Mesothelial cell of epicardium (in vitro differentiated cells): ENCODE data around the gene DAPK1. TPM values are rescaled to one million over a fixed set of nuclear protein-coding genes. Genes with fewer than 3 reads are reported as not detected.
A peak's percentile ranks its signal among the peaks of the same experiment; 100 is the strongest.

Source experiments
- DNase-seq, 2 experiments: peaks; one replicate each; pipeline ENCODE4 v3.0.0; 2021; ENCODE audit warnings: low spot score in 2 of 2; ENCODE audit not compliant: unreplicated experiment in 2 of 2
- H3K27ac Mint-ChIP-seq: 2 replicates; pipeline ENCODE4 v1.8.0; 2021; ENCODE audit warnings: mixed read lengths
- H3K27me3 Mint-ChIP-seq: 2 replicates; pipeline ENCODE4 v1.8.0; 2021; ENCODE audit warnings: low read depth, mixed read lengths
- H3K36me3 Mint-ChIP-seq: 2 replicates; pipeline ENCODE4 v1.8.0; 2021; ENCODE audit warnings: mixed read lengths
- H3K4me1 Mint-ChIP-seq: 2 replicates; pipeline ENCODE4 v1.8.0; 2021; ENCODE audit warnings: mixed read lengths
- H3K4me3 Mint-ChIP-seq: 2 replicates; pipeline ENCODE4 v1.8.0; 2021; ENCODE audit warnings: mild to moderate bottlenecking, moderate library complexity, mixed read lengths
- H3K9me3 Mint-ChIP-seq: 2 replicates; pipeline ENCODE4 v1.8.0; 2021; ENCODE audit warnings: mixed read lengths
- CTCF ChIP-seq: fragments of 200-600 bp; sonication (generic); IDR thresholded peaks from one replicate; pipeline ENCODE4 v1.5.0; 2021; ENCODE audit warnings: antibody characterized with exemption; ENCODE audit not compliant: unreplicated experiment
- total RNA-seq: library from RNA; stranded (reverse); gene quantifications from 3 replicates; pipeline ENCODE4 v1.2.1, GENCODE V29; 2021

The DAPK1 gene
- total RNA-seq, 1 donor from 2014 or later, result 239 TPM

GRCh38 chr9:87531370-87532295 is 34.0 kb downstream of the DAPK1 start:
- H3K9me3 Mint-ChIP-seq, result no peaks in the 10 kb centered on the region
- peaks cover 6% of the 10 kb centered on the region for H3K36me3 Mint-ChIP-seq
- no peak for TF ChIP-seq CTCF
- no peak for DNase-seq
- no peak overlapping the region for H3K4me3 Mint-ChIP-seq
- H3K27me3 Mint-ChIP-seq, result no peaks in the 10 kb centered on the region
- H3K4me1 Mint-ChIP-seq, result peaks cover 58% of the 10 kb centered on the region
- peak overlapping the region; percentile 81 for H3K27ac Mint-ChIP-seq

- Mint-ChIP-seq H3K27ac (no peak overlapping the region), H3K4me1 (peaks cover 61% of the 10 kb centered on the region), H3K27me3 (no peaks in the 10 kb centered on the region), H3K36me3 (peaks cover 4% of the 10 kb centered on the region), H3K9me3 (no peaks in the 10 kb centered on the region), H3K4me3 (no peak overlapping the region)
- no peak for TF ChIP-seq CTCF
- DNase-seq, result no peak
Measured at GRCh38 chr9:87533271-87533670, 35.6 kb downstream of the DAPK1 start.

- Mint-ChIP-seq H3K4me3 (no peak overlapping the region), H3K9me3 (no peaks in the 10 kb centered on the region), H3K4me1 (peaks cover 60% of the 10 kb centered on the region), H3K36me3 (peaks cover 1% of the 10 kb centered on the region), H3K27ac (no peak overlapping the region), H3K27me3 (no peaks in the 10 kb centered on the region)
- no peak for TF ChIP-seq CTCF
- DNase-seq, result no peak
Measured at GRCh38 chr9:87534036-87534435, 36.4 kb downstream of the DAPK1 start.

DNA sequence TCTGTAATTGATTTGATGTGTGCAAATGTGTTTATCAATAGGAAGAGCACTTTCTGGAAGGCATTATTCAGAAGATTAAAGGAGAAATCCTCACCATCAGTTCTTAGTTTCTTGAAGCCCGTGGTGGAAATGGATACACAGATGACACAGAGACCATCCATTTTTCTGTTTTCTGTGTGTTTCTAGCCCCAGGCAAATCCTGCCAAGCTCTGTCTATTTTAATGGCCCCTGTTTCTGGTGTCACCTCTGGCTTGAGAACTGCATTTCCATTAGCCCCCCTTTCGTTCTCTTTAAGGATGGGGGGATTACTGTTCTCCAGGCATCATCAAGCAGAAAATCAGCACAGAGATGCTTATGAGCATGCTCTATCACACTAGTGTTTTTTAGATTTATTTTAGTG is 37.3 kb downstream of the DAPK1 start:
- no peak for TF ChIP-seq CTCF
- H3K27me3 Mint-ChIP-seq, result no peaks in the 10 kb centered on the region
- H3K4me3 Mint-ChIP-seq, result no peak overlapping the region
- H3K4me1 Mint-ChIP-seq, result peaks cover 54% of the 10 kb centered on the region
- no peaks in the 10 kb centered on the region for H3K9me3 Mint-ChIP-seq
- DNase-seq, result no peak
- no peak overlapping the region for H3K27ac Mint-ChIP-seq
- peaks cover 3% of the 10 kb centered on the region for H3K36me3 Mint-ChIP-seq

DNA sequence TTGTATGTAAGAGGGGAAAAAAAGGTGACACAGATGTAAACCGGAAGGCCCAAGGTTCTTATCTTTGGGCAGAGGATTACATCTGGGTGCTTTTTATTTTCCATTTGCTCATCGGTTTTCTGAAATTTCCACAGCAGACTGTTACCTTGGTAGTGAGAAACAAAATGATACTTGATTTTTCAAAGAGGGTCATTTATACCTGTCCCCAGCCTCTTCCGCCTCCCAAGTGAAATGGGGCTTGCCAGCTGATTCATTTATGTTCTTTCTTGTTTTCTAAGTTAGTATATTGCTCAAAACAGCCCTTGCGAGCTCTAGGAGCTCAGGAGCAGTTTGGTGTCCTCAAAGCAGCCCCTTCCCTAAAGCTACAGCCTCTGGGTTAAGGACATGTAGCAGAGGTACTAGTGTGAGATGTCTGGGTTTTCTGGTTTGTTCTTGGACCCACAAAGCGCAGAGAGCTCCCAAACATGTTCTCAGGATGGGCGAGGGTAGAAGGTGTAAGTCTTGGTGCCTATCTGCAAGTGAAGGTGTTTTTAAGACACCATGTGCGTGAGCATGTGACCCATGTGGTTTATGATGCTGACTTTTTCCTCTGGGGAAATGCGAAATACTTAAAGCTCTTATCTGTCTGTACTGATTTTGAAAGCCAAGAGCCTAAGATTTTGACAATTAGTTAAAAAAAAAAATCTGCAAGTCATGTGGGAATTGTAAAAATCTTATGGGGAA is 38.3 kb downstream of the DAPK1 start:
- Mint-ChIP-seq H3K27ac (peak overlapping the region; percentile 26), H3K36me3 (peaks cover 10% of the 10 kb centered on the region), H3K27me3 (no peaks in the 10 kb centered on the region), H3K4me3 (no peak overlapping the region), H3K9me3 (no peaks in the 10 kb centered on the region), H3K4me1 (peaks cover 51% of the 10 kb centered on the region)
- no peak for TF ChIP-seq CTCF
- DNase-seq, result no peak
